Gastroesophageal sphincter (tissue), 4 donors: ENCODE data around the gene TGFBR3. TPM values are rescaled to one million over a fixed set of nuclear protein-coding genes. Genes with fewer than 3 reads are reported as not detected.

Experiments
- ATAC-seq: fragments of 150-250 bp; one replicate; pipeline ENCODE4 v1.9.1; 2016; ENCODE audit warnings: mild to moderate bottlenecking, moderate library complexity
- H3K27ac ChIP-seq, 4 donors: fragments of 200-600 bp; sonication (generic) in 3 of 4; 1 replicate in 3 of 4; 2 replicates in 1 of 4; pipeline ENCODE4 v1.5.1; 2016 to 2019
- H3K27me3 ChIP-seq: fragments of 200-600 bp; sonication (generic); one replicate; pipeline ENCODE4 v1.5.1; 2019
- H3K36me3 ChIP-seq, 2 donors: fragments of 200-600 bp; sonication (generic); one replicate each; pipeline ENCODE4 v1.5.1; 2019; ENCODE audit warnings: control low read depth in 1 of 2
- H3K4me1 ChIP-seq, 3 donors: fragments of 200-600 bp; sonication (generic); 1 replicate in 2 of 3; 2 replicates in 1 of 3; pipeline ENCODE4 v1.5.1; 2016 to 2019; ENCODE audit warnings: control low read depth in 2 of 3
- H3K4me3 ChIP-seq, 2 donors: fragments of 200-600 bp; sonication (generic); one replicate each; pipeline ENCODE4 v1.5.1; 2019; ENCODE audit warnings: mild to moderate bottlenecking in 1 of 2, moderate library complexity in 1 of 2
- H3K9me3 ChIP-seq, 3 donors: fragments of 200-600 bp; sonication (generic); one replicate each; pipeline ENCODE4 v1.5.1; 2017 to 2019; ENCODE audit warnings: control low read depth in 2 of 3
- EP300 ChIP-seq: sonication (generic); formaldehyde crosslinking; IDR thresholded peaks from one replicate; pipeline ENCODE4 v1.6.1; 2017; ENCODE audit warnings: antibody characterized with exemption, mild to moderate bottlenecking
- POLR2A ChIP-seq, 2 donors: fragments of 450-650 bp; IDR thresholded peaks; one replicate each; pipeline ENCODE4 v1.6.1; 2017; ENCODE audit warnings: antibody characterized with exemption in 2 of 2, mild to moderate bottlenecking in 2 of 2, moderate library complexity in 1 of 2
- POLR2AphosphoS5 ChIP-seq: sonication (generic); formaldehyde crosslinking; IDR thresholded peaks from one replicate; pipeline ENCODE4 v1.6.1; 2017; ENCODE audit warnings: antibody characterized with exemption
- small RNA-seq, 4 donors: library from RNA; depleted of rRNA; stranded (forward); fragments of <200 nt; gene quantifications; one replicate each; pipeline ENCODE3, GENCODE V24; 2016
- total RNA-seq, 4 donors: library from RNA; depleted of rRNA; stranded (reverse); fragments of >200 nt; gene quantifications; one replicate each; pipeline ENCODE4 v1.1.0, GENCODE V29; 2016
- TF ChIP-seq, protein P1 (sequence below), 4 experiments: fragments of 200-600 bp in 2 of 4; fragments of 450-650 bp in 2 of 4; sonication (generic) in 1 of 4; IDR thresholded peaks; one replicate each; pipeline ENCODE4 v1.5.1; 2017 to 2019; ENCODE audit warnings: antibody characterized with exemption in 4 of 4, mild to moderate bottlenecking in 2 of 4, moderate library complexity in 2 of 4

The TGFBR3 gene
- total RNA-seq, 4 donors from 2014 or later, result 176 to 315 (median 248) TPM

- no peak for ATAC-seq
- no peak for TF ChIP-seq POLR2A (IDR thresholded peaks at IDR 0.05)
- TF ChIP-seq, protein P1, sequence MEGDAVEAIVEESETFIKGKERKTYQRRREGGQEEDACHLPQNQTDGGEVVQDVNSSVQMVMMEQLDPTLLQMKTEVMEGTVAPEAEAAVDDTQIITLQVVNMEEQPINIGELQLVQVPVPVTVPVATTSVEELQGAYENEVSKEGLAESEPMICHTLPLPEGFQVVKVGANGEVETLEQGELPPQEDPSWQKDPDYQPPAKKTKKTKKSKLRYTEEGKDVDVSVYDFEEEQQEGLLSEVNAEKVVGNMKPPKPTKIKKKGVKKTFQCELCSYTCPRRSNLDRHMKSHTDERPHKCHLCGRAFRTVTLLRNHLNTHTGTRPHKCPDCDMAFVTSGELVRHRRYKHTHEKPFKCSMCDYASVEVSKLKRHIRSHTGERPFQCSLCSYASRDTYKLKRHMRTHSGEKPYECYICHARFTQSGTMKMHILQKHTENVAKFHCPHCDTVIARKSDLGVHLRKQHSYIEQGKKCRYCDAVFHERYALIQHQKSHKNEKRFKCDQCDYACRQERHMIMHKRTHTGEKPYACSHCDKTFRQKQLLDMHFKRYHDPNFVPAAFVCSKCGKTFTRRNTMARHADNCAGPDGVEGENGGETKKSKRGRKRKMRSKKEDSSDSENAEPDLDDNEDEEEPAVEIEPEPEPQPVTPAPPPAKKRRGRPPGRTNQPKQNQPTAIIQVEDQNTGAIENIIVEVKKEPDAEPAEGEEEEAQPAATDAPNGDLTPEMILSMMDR (IDR thresholded peaks at IDR 0.05), result no peak
- no peak for TF ChIP-seq POLR2AphosphoS5
- TF ChIP-seq EP300, result no peak
Measured at GRCh38 chr1:91630803-91631202, 255.1 kb downstream of the TGFBR3 start.

More at GRCh38 chr1:91630803-91631202, 255.1 kb downstream of the TGFBR3 start:
- H3K36me3 ChIP-seq, result no peaks in the 10 kb centered on the region
- H3K27me3 ChIP-seq, result no peaks in the 10 kb centered on the region
- H3K4me3 ChIP-seq, result no peak overlapping the region
- H3K27ac ChIP-seq, result no peak overlapping the region
- H3K9me3 ChIP-seq, result no peaks in the 10 kb centered on the region
- H3K4me1 ChIP-seq, result no peaks in the 10 kb centered on the region

Small RNAs within 50 kb of the gene (small RNA-seq; reads per million reads assigned to genes)
- gene RN7SL653P, result 0 reads per million in 4 donors

Other genes with a start within 250 kb of the TGFBR3 start
- not detected for gene BRDT, start 63.2 kb upstream of the TGFBR3 start, total RNA-seq
- 1 to 10 TPM in 3 of 4 donors, under 1 TPM in 1; 0.31 to 4.4 (median 2.7) TPM for gene EPHX4, start 143.8 kb upstream of the TGFBR3 start, total RNA-seq
- gene SETSIP, start 189.3 kb upstream of the TGFBR3 start, total RNA-seq, result not detected
- gene BTBD8, start 194.2 kb upstream of the TGFBR3 start, total RNA-seq, result 1 to 10 TPM; 4.6 to 8.9 (median 5.7) TPM